ENCODE data around the gene MICALL1. TPM values are rescaled to one million over a fixed set of nuclear protein-coding genes. Genes with fewer than 3 reads are reported as not detected.
"Not testable (repeated sequence)": the region's sequence is repeated elsewhere in the genome, so short reads cannot be mapped to it uniquely, and the experiment has no call there.

The MICALL1 gene
- total RNA-seq, 2 donors from 2014 or later, result 10.3 to 15.9 TPM

DNA sequence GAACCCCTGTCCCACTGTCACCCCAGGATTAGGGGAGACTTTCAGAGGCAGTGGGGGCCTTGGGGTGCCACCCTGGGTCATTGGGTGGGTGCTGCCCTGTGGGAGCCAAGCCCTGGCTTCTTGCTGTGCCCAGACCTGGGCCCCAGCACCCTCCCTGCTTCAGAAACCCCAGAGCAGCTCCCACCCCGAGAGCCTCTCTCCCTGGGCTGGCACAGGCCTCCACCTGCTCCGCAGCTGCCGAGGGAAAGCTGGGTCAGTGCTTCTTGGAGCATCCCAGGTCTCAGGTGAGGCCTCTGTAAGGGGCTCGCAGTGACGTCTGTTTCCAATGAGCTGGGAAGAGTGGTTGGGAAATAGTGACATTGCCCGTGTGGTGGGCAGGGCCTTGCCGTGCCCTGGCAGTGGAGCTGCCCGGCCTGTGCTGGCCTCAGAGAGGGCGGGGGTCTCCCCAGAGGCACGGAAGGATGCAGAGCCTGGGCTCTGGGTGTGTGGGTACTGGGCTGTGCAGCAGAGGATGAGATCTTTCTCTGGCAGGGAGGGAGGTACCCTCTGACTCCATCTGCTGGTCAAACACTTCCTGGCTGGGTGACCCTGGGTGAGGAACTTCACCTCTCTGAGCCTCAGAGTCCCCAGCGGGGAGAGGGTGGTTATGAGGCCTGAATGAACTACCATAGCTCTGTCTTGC, 24.3 kb downstream of the MICALL1 start:
- Mint-ChIP-seq H3K36me3 (ENCODE audit: low read depth) (peaks cover 12% of the 10 kb centered on the region), H3K27ac (no peak overlapping the region), H3K9me3 (no peaks in the 10 kb centered on the region), H3K4me3 (no peak overlapping the region), H3K27me3 (no peaks in the 10 kb centered on the region), H3K4me1 (peaks cover 4% of the 10 kb centered on the region)
- no peak for ATAC-seq (replicated peaks)

DNA sequence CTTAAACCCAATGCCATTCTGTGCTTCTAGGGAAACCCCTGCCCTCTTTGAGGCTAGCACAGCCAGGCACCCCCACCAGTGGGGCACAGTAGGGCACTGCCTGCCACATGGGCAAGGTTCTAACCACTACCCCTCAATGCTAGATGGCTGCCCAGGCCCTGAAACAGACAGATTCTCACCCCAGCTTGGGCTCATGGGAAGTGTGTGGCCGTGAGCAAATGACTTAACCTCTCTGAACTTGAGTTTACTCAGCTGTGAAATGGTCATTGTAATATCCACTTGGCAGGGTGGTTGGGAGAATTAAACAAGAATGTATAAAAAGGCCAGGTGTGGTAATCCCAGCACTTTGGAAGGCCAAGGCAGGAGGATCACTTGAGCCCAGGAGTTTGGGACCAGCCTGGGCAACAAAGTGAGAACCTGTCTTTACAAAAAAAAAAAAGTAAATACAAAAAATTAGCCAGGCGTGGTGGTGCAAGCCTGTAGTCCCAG, 24.9 kb downstream of the MICALL1 start:
- Mint-ChIP-seq H3K27me3 (no peaks in the 10 kb centered on the region), H3K4me1 (peaks cover 4% of the 10 kb centered on the region), H3K9me3 (no peaks in the 10 kb centered on the region), H3K27ac (no peak overlapping the region), H3K4me3 (no peak overlapping the region), H3K36me3 (ENCODE audit: low read depth) (peaks cover 12% of the 10 kb centered on the region)
- ATAC-seq (replicated peaks), result no peak

GRCh38 chr22:37931893-37932389, 25.8 kb downstream of the MICALL1 start:
- peaks cover 4% of the 10 kb centered on the region for H3K4me1 Mint-ChIP-seq
- peaks cover 12% of the 10 kb centered on the region for H3K36me3 Mint-ChIP-seq (ENCODE audit: low read depth)
- no peaks in the 10 kb centered on the region for H3K9me3 Mint-ChIP-seq
- H3K27ac Mint-ChIP-seq, result peak overlapping the region; percentile 20
- no peaks in the 10 kb centered on the region for H3K27me3 Mint-ChIP-seq
- ATAC-seq (replicated peaks), result no peak
- H3K4me3 Mint-ChIP-seq, result no peak overlapping the region

DNA sequence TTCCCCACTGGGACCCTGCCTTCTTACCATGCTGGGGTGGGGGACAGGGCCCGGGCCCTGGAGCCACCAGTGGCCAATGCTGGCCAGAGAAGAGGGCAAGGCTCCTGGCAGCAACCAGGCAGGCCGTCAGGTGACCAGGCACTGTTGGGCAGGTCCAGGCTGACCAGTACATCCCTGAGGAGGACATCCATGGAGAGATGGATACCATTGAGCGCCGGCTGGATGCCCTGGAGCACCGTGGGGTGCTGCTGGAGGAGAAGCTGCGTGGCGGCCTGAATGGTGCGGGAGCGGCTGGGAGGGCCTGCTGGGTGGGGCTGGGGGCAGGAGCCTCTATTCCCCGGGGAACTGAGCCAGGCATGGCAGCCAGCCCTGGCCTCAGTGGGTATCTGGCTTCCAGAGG, 26.3 kb downstream of the MICALL1 start:
- Mint-ChIP-seq H3K36me3 (ENCODE audit: low read depth) (peaks cover 13% of the 10 kb centered on the region), H3K27me3 (no peaks in the 10 kb centered on the region), H3K9me3 (no peaks in the 10 kb centered on the region), H3K4me1 (peaks cover 4% of the 10 kb centered on the region), H3K4me3 (no peak overlapping the region), H3K27ac (no peak overlapping the region)
- no peak for ATAC-seq (replicated peaks)

- Mint-ChIP-seq H3K4me1 (peaks cover 4% of the 10 kb centered on the region), H3K27ac (no peak overlapping the region), H3K9me3 (no peaks in the 10 kb centered on the region), H3K4me3 (no peak overlapping the region), H3K27me3 (no peaks in the 10 kb centered on the region), H3K36me3 (ENCODE audit: low read depth) (peaks cover 17% of the 10 kb centered on the region)
- ATAC-seq (replicated peaks), result no peak
Observed at GRCh38 chr22:37932821-37933578, 26.9 kb downstream of the MICALL1 start.

GRCh38 chr22:37933711-37934376, 27.7 kb downstream of the MICALL1 start:
- Mint-ChIP-seq H3K9me3 (no peaks in the 10 kb centered on the region), H3K27me3 (no peaks in the 10 kb centered on the region), H3K4me1 (peaks cover 4% of the 10 kb centered on the region), H3K36me3 (ENCODE audit: low read depth) (peaks cover 10% of the 10 kb centered on the region), H3K4me3 (no peak overlapping the region), H3K27ac (no peak overlapping the region)
- peak; percentile 99 for ATAC-seq (replicated peaks)

- Mint-ChIP-seq H3K27ac (no peak overlapping the region), H3K9me3 (no peaks in the 10 kb centered on the region), H3K4me1 (no peaks in the 10 kb centered on the region), H3K4me3 (no peak overlapping the region), H3K36me3 (ENCODE audit: low read depth) (peaks cover 30% of the 10 kb centered on the region), H3K27me3 (no peaks in the 10 kb centered on the region)
- no peak for ATAC-seq (replicated peaks)
Observed at GRCh38 chr22:37940698-37941376, 34.7 kb downstream of the MICALL1 start.

GRCh38 chr22:37942133-37942532, 36.0 kb downstream of the MICALL1 start:
- H3K4me3 Mint-ChIP-seq, result no peak overlapping the region
- H3K27me3 Mint-ChIP-seq, result no peaks in the 10 kb centered on the region
- no peaks in the 10 kb centered on the region for H3K9me3 Mint-ChIP-seq
- H3K27ac Mint-ChIP-seq, result no peak overlapping the region
- H3K4me1 Mint-ChIP-seq, result no peaks in the 10 kb centered on the region
- ATAC-seq (replicated peaks), result no peak
- H3K36me3 Mint-ChIP-seq (ENCODE audit: low read depth), result peaks cover 30% of the 10 kb centered on the region

DNA sequence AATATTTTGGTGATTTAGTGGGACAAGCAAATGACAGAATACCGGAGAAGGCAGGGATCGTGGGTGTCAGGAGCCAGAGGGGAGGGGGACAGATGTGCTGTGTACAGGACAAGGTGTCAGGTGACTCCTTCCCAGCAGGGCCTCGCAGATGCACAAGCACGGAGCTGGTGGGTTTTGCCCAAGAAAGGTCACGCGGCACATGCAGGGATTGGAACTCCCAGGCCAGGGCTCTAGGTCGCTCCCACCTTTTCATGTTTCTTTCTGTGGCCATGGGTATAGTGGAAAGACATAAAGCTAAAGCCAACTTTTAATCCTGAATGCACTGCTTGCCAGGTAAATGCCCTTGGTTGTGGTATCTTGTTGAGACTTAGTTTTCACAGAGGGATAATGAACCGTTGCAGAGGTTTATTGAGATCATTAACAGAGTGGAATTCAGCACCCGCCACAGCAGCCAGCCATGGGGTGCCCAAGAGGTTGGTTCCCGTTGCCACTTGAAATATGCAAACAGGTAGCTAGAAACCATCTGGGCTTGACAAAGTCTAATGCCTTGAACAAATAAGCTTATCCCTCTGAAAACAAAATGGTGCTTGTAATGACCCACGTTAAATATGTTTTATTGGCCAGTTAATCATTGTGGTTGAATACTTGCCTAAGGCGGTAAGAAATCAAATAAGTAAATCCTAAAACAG, 37.2 kb downstream of the MICALL1 start:
- no peak for ATAC-seq (replicated peaks)
- Mint-ChIP-seq H3K36me3 (ENCODE audit: low read depth) (peaks cover 21% of the 10 kb centered on the region), H3K9me3 (no peaks in the 10 kb centered on the region), H3K4me1 (no peaks in the 10 kb centered on the region), H3K27me3 (no peaks in the 10 kb centered on the region), H3K4me3 (no peak overlapping the region), H3K27ac (no peak overlapping the region)

GRCh38 chr22:37943825-37944198, 37.7 kb downstream of the MICALL1 start:
- Mint-ChIP-seq H3K9me3 (no peaks in the 10 kb centered on the region), H3K27me3 (no peaks in the 10 kb centered on the region), H3K27ac (no peak overlapping the region), H3K36me3 (ENCODE audit: low read depth) (peaks cover 21% of the 10 kb centered on the region), H3K4me3 (no peak overlapping the region), H3K4me1 (no peaks in the 10 kb centered on the region)
- ATAC-seq (replicated peaks), result no peak

- not testable (repeated sequence) for H3K27me3 Mint-ChIP-seq; H3K27ac Mint-ChIP-seq; H3K4me3 Mint-ChIP-seq; H3K4me1 Mint-ChIP-seq; H3K9me3 Mint-ChIP-seq; ATAC-seq (replicated peaks)
- H3K36me3 Mint-ChIP-seq (ENCODE audit: low read depth), result peaks cover 21% of the 10 kb centered on the region
Observed at GRCh38 chr22:37944423-37944822, 38.3 kb downstream of the MICALL1 start.

DNA sequence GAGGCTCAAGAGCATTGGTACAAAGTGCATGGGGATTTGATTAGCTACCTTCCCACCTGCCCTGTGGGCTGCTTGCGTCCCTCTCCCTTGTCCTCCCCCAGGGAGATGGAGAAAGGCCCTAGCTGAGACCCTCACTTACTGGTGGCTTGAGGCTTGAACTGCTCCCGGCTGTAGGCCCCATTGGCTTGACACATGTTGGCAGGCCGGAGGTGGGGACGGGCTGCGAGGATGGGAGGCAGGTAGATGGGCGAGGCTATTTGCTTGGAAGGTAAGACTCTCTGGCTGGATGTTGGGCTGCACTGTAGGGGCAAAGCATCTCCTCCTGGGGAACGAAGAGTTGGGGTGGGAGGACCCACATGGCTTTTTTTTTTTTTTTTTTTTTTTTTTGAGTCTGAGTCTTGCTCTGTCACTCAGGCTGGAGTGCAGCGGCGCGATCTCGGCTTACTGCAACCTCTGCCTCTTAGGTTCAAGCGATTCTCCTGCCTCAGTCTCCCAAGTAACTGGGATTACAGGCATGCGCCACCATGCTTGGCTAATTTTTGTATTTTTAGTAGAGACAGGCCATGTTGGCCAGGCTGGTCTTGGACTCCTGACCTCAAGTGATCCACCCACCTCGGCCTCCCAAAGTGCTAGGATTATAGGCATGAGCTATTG, 41.2 kb downstream of the MICALL1 start:
- H3K4me1 Mint-ChIP-seq; H3K27me3 Mint-ChIP-seq; H3K9me3 Mint-ChIP-seq; ATAC-seq (replicated peaks); H3K27ac Mint-ChIP-seq; H3K36me3 Mint-ChIP-seq (ENCODE audit: low read depth); H3K4me3 Mint-ChIP-seq: not testable (repeated sequence)

DNA sequence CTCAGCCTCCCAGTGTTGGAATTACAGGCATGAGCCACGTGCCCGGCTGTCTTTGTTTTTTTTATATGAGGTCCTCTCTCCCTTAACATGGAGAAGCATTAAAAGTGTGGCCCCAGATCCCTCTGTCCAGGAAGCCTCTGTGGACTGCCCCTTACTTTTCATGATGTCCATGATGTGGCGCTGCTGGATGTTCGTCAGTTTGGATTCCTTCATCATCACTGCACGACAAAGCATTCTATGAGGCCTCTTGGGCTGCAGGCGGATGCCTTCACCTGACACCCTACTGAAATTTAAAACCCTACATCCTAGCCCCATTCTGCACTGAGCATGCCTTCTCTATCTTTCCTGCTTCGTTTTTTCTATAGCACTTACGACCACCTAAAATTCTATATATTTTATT, 45.2 kb downstream of the MICALL1 start:
- H3K27me3 Mint-ChIP-seq, result peaks cover 3% of the 10 kb centered on the region
- H3K4me3 Mint-ChIP-seq, result no peak overlapping the region
- peaks cover 9% of the 10 kb centered on the region for H3K4me1 Mint-ChIP-seq
- ATAC-seq (replicated peaks), result no peak
- peaks cover 23% of the 10 kb centered on the region for H3K36me3 Mint-ChIP-seq (ENCODE audit: low read depth)
- H3K27ac Mint-ChIP-seq, result no peak overlapping the region
- H3K9me3 Mint-ChIP-seq, result no peaks in the 10 kb centered on the region

Data from activated T-helper 17 cell treated with anti-CD3 and anti-CD28 coated beads, Interleukin-2, amount 50 U/mL, for 72 hours (primary cell).